ENCODE measurements around the gene SLC12A6. TPM values are rescaled to one million over a fixed set of nuclear protein-coding genes. Genes with fewer than 3 reads are reported as not detected.

The SLC12A6 gene
- total RNA-seq, 2 experiments from 2014 or later = 11.5 to 14.9 TPM

DNA sequence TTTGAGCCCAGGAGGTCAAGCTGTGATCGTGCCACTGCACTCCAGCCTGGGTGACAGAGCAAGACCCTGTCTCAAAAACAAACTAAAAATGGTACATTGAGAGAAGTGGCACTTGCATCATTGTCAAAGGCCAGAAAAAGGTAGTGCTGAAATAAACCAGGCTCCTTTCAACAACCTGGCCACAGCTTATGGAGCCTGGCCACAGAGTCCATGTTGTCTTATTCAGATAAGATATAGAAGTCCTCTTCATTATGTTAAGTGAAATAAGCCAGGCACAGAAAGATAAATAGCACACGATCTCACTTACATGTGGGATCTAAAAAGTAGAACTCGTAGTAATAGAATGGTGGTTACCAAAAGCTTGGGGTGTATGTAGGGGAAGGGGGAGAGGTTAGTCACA lies 78.0 kb downstream of the SLC12A6 start:
- no peak overlapping the region for H3K27ac ChIP-seq (ENCODE audit: low read depth, low read length, poor library complexity, severe bottlenecking)
- no peaks in the 10 kb centered on the region for H4K20me1 ChIP-seq (ENCODE audit: insufficient read depth, low read length)
- H3K4me1 ChIP-seq (ENCODE audit: insufficient read depth, low read length, poor library complexity, severe bottlenecking) = no peaks in the 10 kb centered on the region
- TF ChIP-seq, protein P1, sequence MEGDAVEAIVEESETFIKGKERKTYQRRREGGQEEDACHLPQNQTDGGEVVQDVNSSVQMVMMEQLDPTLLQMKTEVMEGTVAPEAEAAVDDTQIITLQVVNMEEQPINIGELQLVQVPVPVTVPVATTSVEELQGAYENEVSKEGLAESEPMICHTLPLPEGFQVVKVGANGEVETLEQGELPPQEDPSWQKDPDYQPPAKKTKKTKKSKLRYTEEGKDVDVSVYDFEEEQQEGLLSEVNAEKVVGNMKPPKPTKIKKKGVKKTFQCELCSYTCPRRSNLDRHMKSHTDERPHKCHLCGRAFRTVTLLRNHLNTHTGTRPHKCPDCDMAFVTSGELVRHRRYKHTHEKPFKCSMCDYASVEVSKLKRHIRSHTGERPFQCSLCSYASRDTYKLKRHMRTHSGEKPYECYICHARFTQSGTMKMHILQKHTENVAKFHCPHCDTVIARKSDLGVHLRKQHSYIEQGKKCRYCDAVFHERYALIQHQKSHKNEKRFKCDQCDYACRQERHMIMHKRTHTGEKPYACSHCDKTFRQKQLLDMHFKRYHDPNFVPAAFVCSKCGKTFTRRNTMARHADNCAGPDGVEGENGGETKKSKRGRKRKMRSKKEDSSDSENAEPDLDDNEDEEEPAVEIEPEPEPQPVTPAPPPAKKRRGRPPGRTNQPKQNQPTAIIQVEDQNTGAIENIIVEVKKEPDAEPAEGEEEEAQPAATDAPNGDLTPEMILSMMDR (conservative IDR thresholded peaks at IDR 0.05; ENCODE audit: low read length) = no peak
- TF ChIP-seq EZH2phosphoT487 (IDR thresholded peaks at IDR 0.05; ENCODE audit: borderline replicate concordance, low read depth, low read length) = no peak
- no peaks in the 10 kb centered on the region for H3K9me2 ChIP-seq (ENCODE audit: insufficient read depth, low read length)
- H3K4me2 ChIP-seq (ENCODE audit: low read length) = no peak overlapping the region
- H3K4me3 ChIP-seq (ENCODE audit: low read depth, low read length, poor library complexity, severe bottlenecking) = no peak overlapping the region
- no TSS peak for BruUV-seq (replicated peaks)
- no peak overlapping the region for H2AFZ ChIP-seq (ENCODE audit: low read length)
- CTCF ChIA-PET (ENCODE audit: unreplicated experiment) = no interaction called here
- intact Hi-C loops (cut with micrococcal nuclease; ENCODE audit: unreplicated experiment) = no loop called here
- H3K36me3 ChIP-seq (ENCODE audit: insufficient read depth, low read length) = no peaks in the 10 kb centered on the region
- no peaks in the 10 kb centered on the region for H3K79me2 ChIP-seq (ENCODE audit: insufficient read depth, low read depth, low read length)
- POLR2A ChIA-PET = interaction anchor here (0.7 kb wide), 1 partner anchor 16 kb away, joined by 4 read pairs; no protein-coding TSS in a partner anchor
- DNase-seq (ENCODE audit: low spot score) = no peak
- H3K9me3 ChIP-seq (ENCODE audit: low read length) = no peaks in the 10 kb centered on the region

DNA sequence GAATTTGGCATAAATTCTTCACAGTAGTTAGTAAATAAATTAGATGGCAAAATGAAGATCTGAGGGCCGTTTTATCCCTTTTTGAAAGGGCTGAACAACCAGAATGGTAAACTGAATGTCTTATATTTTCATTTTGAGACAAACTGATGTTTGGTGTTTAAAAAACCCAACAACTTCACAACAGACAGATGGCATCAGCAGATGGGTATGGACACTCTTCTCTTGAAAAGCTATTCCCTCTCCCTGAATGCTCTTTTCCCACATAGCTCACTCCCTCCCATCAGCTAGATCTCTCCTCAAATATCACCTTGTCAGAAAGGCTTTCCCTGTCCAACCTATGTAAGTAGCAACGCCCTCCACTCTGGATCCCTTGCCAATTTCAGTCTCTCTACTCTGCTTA lies 79.4 kb downstream of the SLC12A6 start:
- no peaks in the 10 kb centered on the region for H3K4me1 ChIP-seq (ENCODE audit: insufficient read depth, low read length, poor library complexity, severe bottlenecking)
- no peak for DNase-seq (ENCODE audit: low spot score)
- intact Hi-C loops (cut with micrococcal nuclease; ENCODE audit: unreplicated experiment) = no loop called here
- no peaks in the 10 kb centered on the region for H3K36me3 ChIP-seq (ENCODE audit: insufficient read depth, low read length)
- BruUV-seq (replicated peaks) = no TSS peak
- H4K20me1 ChIP-seq (ENCODE audit: insufficient read depth, low read length) = no peaks in the 10 kb centered on the region
- no peaks in the 10 kb centered on the region for H3K79me2 ChIP-seq (ENCODE audit: insufficient read depth, low read depth, low read length)
- no peak overlapping the region for H3K4me2 ChIP-seq (ENCODE audit: low read length)
- H3K9me2 ChIP-seq (ENCODE audit: insufficient read depth, low read length) = no peaks in the 10 kb centered on the region
- no peak overlapping the region for H3K27ac ChIP-seq (ENCODE audit: low read depth, low read length, poor library complexity, severe bottlenecking)
- POLR2A ChIA-PET = no interaction called here
- CTCF ChIA-PET (ENCODE audit: unreplicated experiment) = no interaction called here
- no peaks in the 10 kb centered on the region for H3K9me3 ChIP-seq (ENCODE audit: low read length)
- H3K4me3 ChIP-seq (ENCODE audit: low read depth, low read length, poor library complexity, severe bottlenecking) = no peak overlapping the region
- no peak for TF ChIP-seq EZH2phosphoT487 (IDR thresholded peaks at IDR 0.05; ENCODE audit: borderline replicate concordance, low read depth, low read length)
- TF ChIP-seq, protein P1 (conservative IDR thresholded peaks at IDR 0.05; ENCODE audit: low read length) = no peak
- no peak overlapping the region for H2AFZ ChIP-seq (ENCODE audit: low read length)

DNA sequence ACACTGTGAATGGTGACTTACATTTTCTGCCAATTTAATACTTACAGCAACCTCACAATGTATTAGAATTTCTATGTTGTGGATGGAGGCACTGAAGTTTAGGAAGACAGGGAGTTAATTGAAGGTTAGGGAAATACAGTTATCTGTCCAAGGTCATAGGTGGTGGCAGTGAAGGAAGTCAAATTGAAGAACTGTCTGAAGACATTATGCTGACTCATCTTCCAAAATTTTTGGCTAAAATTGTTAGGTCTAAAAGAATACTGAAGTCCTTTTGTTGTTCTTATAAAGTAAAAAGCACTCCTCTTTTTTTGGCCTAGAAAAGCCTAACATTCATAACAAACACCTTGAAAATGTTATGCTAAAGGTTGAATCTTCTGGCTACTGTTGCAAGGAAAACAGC lies 85.0 kb downstream of the SLC12A6 start:
- Histone ChIP-seq H3K9me3 (ENCODE audit: low read length) (no peaks in the 10 kb centered on the region), H3K27ac (ENCODE audit: low read depth, low read length, poor library complexity, severe bottlenecking) (no peak overlapping the region), H4K20me1 (ENCODE audit: insufficient read depth, low read length) (no peaks in the 10 kb centered on the region), H3K79me2 (ENCODE audit: insufficient read depth, low read depth, low read length) (no peaks in the 10 kb centered on the region), H3K4me3 (ENCODE audit: low read depth, low read length, poor library complexity, severe bottlenecking) (no peak overlapping the region), H3K4me1 (ENCODE audit: insufficient read depth, low read length, poor library complexity, severe bottlenecking) (no peaks in the 10 kb centered on the region), H3K36me3 (ENCODE audit: insufficient read depth, low read length) (no peaks in the 10 kb centered on the region), H3K9me2 (ENCODE audit: insufficient read depth, low read length) (no peaks in the 10 kb centered on the region), H2AFZ (ENCODE audit: low read length) (no peak overlapping the region), H3K4me2 (ENCODE audit: low read length) (no peak overlapping the region)
- ChIA-PET CTCF (ENCODE audit: unreplicated experiment) (no interaction called here), POLR2A (interaction anchor here (0.7 kb wide), 1 partner anchor 94 kb away, joined by 3 read pairs; no protein-coding TSS in a partner anchor)
- BruUV-seq (replicated peaks) = no TSS peak
- intact Hi-C loops (cut with micrococcal nuclease; ENCODE audit: unreplicated experiment) = no loop called here
- DNase-seq (ENCODE audit: low spot score) = no peak
- TF ChIP-seq, protein P1 (conservative IDR thresholded peaks at IDR 0.05; ENCODE audit: low read length) = no peak
- TF ChIP-seq EZH2phosphoT487 (IDR thresholded peaks at IDR 0.05; ENCODE audit: borderline replicate concordance, low read depth, low read length) = no peak
